Neutrophil (primary cell): ENCODE results near the gene TSPAN11.

Experiments used
- H3K27ac ChIP-seq: fragments of 200-600 bp; sonication (generic); 2 replicates; pipeline ENCODE4 v1.5.1; 2016; ENCODE audit warnings: mild to moderate bottlenecking, moderate library complexity
- H3K27me3 ChIP-seq: fragments of 200-600 bp; sonication (generic); 2 replicates; pipeline ENCODE4 v1.6.0; 2016; ENCODE audit warnings: mild to moderate bottlenecking
- H3K36me3 ChIP-seq: fragments of 200-600 bp; sonication (generic); 2 replicates; pipeline ENCODE4 v1.5.1; 2017
- H3K4me1 ChIP-seq, 2 experiments: fragments of 200-600 bp in 1 of 2; sonication (generic) in 1 of 2; 1 replicate in 1 of 2; 2 replicates in 1 of 2; pipeline versions ENCODE4 v1.5.1 to v1.6.1; 2013 to 2016; ENCODE audit warnings: low read depth in 1 of 2, low read length in 1 of 2, mild to moderate bottlenecking in 1 of 2, moderate library complexity in 1 of 2; ENCODE audit not compliant: control insufficient read depth in 1 of 2, insufficient read depth in 1 of 2
- H3K4me3 ChIP-seq, 2 experiments: fragments of 200-600 bp in 1 of 2; sonication (generic) in 1 of 2; 1 replicate in 1 of 2; 2 replicates in 1 of 2; pipeline ENCODE4 v1.5.1; 2013 to 2016; ENCODE audit warnings: low read depth in 1 of 2, low read length in 1 of 2, mild to moderate bottlenecking in 1 of 2, moderate library complexity in 1 of 2
- H3K9me3 ChIP-seq: fragments of 200-600 bp; sonication (generic); 2 replicates; pipeline ENCODE4 v1.5.1; 2016
- TF ChIP-seq, protein P1 (sequence below): fragments of 200-600 bp; sonication (generic); IDR thresholded peaks from 2 replicates; pipeline ENCODE4 v1.5.1; 2016; ENCODE audit warnings: antibody characterized with exemption

Gene TSPAN11

GRCh38 chr12:30908076-30908721 lies 18.3 kb upstream of the TSPAN11 start:
- H3K27me3 ChIP-seq, result no peaks in the 10 kb centered on the region
- H3K9me3 ChIP-seq, result no peaks in the 10 kb centered on the region
- H3K27ac ChIP-seq, result no peak overlapping the region
- no peak overlapping the region for H3K4me3 ChIP-seq
- H3K4me1 ChIP-seq, result no peaks in the 10 kb centered on the region
- TF ChIP-seq, protein P1, sequence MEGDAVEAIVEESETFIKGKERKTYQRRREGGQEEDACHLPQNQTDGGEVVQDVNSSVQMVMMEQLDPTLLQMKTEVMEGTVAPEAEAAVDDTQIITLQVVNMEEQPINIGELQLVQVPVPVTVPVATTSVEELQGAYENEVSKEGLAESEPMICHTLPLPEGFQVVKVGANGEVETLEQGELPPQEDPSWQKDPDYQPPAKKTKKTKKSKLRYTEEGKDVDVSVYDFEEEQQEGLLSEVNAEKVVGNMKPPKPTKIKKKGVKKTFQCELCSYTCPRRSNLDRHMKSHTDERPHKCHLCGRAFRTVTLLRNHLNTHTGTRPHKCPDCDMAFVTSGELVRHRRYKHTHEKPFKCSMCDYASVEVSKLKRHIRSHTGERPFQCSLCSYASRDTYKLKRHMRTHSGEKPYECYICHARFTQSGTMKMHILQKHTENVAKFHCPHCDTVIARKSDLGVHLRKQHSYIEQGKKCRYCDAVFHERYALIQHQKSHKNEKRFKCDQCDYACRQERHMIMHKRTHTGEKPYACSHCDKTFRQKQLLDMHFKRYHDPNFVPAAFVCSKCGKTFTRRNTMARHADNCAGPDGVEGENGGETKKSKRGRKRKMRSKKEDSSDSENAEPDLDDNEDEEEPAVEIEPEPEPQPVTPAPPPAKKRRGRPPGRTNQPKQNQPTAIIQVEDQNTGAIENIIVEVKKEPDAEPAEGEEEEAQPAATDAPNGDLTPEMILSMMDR, result no peak
- H3K36me3 ChIP-seq, result no peaks in the 10 kb centered on the region

DNA sequence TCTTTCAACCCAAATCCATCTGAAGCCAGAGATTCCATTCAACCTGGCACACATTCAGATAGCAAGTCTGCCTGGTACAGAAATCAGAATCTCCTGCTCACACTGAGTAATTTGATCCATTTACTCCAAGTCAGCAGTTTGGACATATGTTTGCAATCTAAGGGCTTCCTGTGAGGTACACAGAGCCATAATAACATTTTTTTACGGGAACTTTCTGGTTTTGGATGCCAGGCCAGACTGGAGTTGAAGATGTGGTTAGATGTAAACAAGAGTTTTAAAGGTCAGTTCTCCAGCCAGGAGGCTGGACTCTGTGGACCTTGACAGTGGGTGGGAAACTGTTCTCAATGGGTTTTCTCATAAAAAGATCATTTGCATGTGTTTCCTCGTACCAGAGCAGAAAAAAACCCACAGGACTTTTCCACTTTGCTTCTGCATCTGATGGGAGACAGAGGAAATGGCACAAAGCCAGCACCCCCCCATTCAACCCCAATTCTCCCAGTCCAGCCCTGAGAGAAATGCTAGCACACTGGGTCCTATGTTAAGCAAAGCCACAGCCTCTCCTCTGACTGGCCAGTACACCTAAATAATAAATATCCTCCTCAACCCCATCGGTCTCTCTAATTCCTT lies 17.7 kb upstream of the TSPAN11 start:
- no peaks in the 10 kb centered on the region for H3K4me1 ChIP-seq
- no peaks in the 10 kb centered on the region for H3K27me3 ChIP-seq
- TF ChIP-seq, protein P1, result no peak
- no peaks in the 10 kb centered on the region for H3K36me3 ChIP-seq
- no peak overlapping the region for H3K4me3 ChIP-seq
- H3K27ac ChIP-seq, result no peak overlapping the region
- no peaks in the 10 kb centered on the region for H3K9me3 ChIP-seq

- Histone ChIP-seq H3K27ac (no peak overlapping the region), H3K36me3 (no peaks in the 10 kb centered on the region), H3K27me3 (no peaks in the 10 kb centered on the region), H3K9me3 (no peaks in the 10 kb centered on the region), H3K4me1 (no peaks in the 10 kb centered on the region), H3K4me3 (no peak overlapping the region)
- TF ChIP-seq, protein P1, result no peak
Observed at GRCh38 chr12:30909349-30910037, 17.1 kb upstream of the TSPAN11 start.

- TF ChIP-seq, protein P1, result no peak
- Histone ChIP-seq H3K27me3 (no peaks in the 10 kb centered on the region), H3K27ac (no peak overlapping the region), H3K36me3 (no peaks in the 10 kb centered on the region), H3K4me3 (no peak overlapping the region), H3K9me3 (no peaks in the 10 kb centered on the region), H3K4me1 (no peaks in the 10 kb centered on the region)
Observed at GRCh38 chr12:30910038-30910350, 16.6 kb upstream of the TSPAN11 start.

DNA sequence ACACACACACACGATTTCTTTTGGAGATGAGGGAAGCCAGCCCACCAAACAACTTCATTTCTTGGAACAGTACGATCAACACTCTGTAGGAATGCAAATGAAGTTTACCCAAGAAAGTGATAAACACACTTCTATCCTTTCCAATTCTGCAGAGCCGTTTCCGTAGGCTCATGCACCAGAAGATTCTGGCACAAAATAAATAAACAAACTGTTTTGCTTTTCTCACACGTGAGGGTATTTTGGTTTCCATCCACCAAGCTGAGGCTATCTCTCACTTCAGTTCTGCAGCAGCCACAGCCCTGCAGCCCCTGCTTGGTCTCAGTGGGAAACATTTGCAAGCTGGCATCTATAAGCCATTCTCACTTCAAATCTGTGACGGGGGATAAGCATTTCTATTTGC lies 15.3 kb upstream of the TSPAN11 start:
- Histone ChIP-seq H3K36me3 (no peaks in the 10 kb centered on the region), H3K27me3 (no peaks in the 10 kb centered on the region), H3K4me3 (no peak overlapping the region), H3K9me3 (no peaks in the 10 kb centered on the region), H3K4me1 (no peaks in the 10 kb centered on the region), H3K27ac (no peak overlapping the region)
- TF ChIP-seq, protein P1, result no peak
